ENCODE measurements around the gene IQCF6.

DNA sequence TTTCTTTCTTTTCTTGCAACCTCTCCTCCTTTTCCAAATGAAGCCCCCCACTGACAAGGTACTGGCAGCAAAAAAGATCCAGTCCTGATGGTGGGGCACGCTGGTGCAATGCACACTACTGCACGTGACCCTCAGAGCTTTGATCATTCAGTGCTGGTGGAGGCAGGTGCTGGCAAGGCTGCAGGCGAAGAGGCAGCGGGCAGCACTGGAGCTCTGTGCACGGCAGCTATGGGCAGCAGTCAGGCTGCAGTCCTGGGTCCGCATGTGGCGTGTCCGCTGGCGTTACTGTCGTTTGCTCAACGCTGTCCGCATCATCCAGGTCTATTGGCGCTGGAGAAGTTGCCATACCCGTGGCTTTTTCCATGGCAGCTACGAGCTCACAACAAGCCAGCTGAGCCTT, 40.1 kb upstream of the IQCF6 start:
- TF ChIP-seq, protein P1, sequence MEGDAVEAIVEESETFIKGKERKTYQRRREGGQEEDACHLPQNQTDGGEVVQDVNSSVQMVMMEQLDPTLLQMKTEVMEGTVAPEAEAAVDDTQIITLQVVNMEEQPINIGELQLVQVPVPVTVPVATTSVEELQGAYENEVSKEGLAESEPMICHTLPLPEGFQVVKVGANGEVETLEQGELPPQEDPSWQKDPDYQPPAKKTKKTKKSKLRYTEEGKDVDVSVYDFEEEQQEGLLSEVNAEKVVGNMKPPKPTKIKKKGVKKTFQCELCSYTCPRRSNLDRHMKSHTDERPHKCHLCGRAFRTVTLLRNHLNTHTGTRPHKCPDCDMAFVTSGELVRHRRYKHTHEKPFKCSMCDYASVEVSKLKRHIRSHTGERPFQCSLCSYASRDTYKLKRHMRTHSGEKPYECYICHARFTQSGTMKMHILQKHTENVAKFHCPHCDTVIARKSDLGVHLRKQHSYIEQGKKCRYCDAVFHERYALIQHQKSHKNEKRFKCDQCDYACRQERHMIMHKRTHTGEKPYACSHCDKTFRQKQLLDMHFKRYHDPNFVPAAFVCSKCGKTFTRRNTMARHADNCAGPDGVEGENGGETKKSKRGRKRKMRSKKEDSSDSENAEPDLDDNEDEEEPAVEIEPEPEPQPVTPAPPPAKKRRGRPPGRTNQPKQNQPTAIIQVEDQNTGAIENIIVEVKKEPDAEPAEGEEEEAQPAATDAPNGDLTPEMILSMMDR (IDR thresholded peaks at IDR 0.05), result no peak
- no peak for TF ChIP-seq ZFX (IDR thresholded peaks at IDR 0.05; ENCODE audit: borderline replicate concordance)
